ENCODE data around the gene RING1. TPM values are rescaled to one million over a fixed set of nuclear protein-coding genes. Genes with fewer than 3 reads are reported as not detected.

RING1 gene
- total and polyA plus RNA-seq, 10 of the 15 experiments (the other 5 are each of a cell fraction or from before 2014, with no cell fraction given), result 2.0 to 27.2 (median 15.8) TPM

DNA sequence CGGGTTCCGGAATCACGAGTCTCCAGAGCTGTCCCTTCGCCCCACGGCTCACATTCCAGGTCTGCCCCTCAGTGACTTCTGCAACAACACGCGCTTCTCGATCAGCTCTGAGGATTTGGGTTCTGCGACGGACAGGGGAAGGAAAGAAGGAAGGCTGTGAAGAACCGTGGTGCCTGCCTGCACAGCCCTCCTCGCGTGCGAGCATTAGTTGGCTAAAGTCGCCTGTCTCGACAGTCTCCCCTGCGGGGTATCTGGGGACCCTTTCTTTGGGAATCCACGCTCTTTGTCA, 40.3 kb downstream of the RING1 start:
- in situ Hi-C loops (cut with MboI), result loop anchor here (5.0 kb wide), 2 partner anchors 131 to 246 kb away; no protein-coding TSS in a partner anchor
- Histone ChIP-seq H2AFZ (ENCODE audit: control insufficient read depth, low read depth, low read length) (peak overlapping the region; percentile 84), H3K9ac (ENCODE audit: control insufficient read depth, insufficient read depth, low read length) (peak overlapping the region; percentile 38; the same call in 1 of the 2 replicates), H3K4me1 (ENCODE audit: control insufficient read depth, insufficient read depth, low read length) (peaks cover 10% of the 10 kb centered on the region), H3K4me2 (ENCODE audit: control insufficient read depth, insufficient read depth) (peak overlapping the region; percentile 96), H3K27me3 (replicated peaks in 1 of 2; ENCODE audit: control insufficient read depth in 2 of 2, insufficient read depth in 2 of 2, low read length in 1 of 2) (no peaks in the 10 kb centered on the region), H3K9me3 (replicated peaks; ENCODE audit: control insufficient read depth, insufficient read depth, low read length) (no peaks in the 10 kb centered on the region), H3K36me3 (ENCODE audit: control insufficient read depth in 2 of 2, insufficient read depth in 2 of 2, low read length in 1 of 2) (peaks cover 2 to 12% of the 10 kb centered on the region in 2 experiments; a peak in 2 of 4 replicates), H3K4me3 (peak overlapping the region; percentile 78), H4K20me1 (ENCODE audit: control insufficient read depth, insufficient read depth) (no peaks in the 10 kb centered on the region), H3K27ac (ENCODE audit: control insufficient read depth, insufficient read depth) (peak overlapping the region; percentile 51), H3K79me2 (ENCODE audit: control insufficient read depth, insufficient read depth, low read length) (peaks cover 13% of the 10 kb centered on the region)
- ChIA-PET POLR2A (interaction anchor here (0.7 to 5.2 kb wide), 19 partner anchors 22 to 231 kb away, joined by 3 to 40 read pairs (median 5); partner anchors contain the start of genes B3GALT4, HLA-DPA1, HLA-DPB1 and PFDN6), CTCF (interaction anchor here (0.6 to 5.5 kb wide), 56 partner anchors 9 to 523 kb away, joined by 3 to 53 read pairs (median 7); partner anchors contain the start of genes B3GALT4, HLA-DPB1, HSD17B8 and RGL2), RAD21 (ENCODE audit: unreplicated experiment) (interaction anchor here (0.8 to 3.5 kb wide), 26 partner anchors 9 to 295 kb away, joined by 3 to 25 read pairs (median 9); partner anchors contain the start of genes HLA-DMA, HLA-DPA1, HLA-DPB1 and HSD17B8), SMC1A (ENCODE audit: uncharacterized antibody, unreplicated experiment) (interaction anchor here (0.9 to 4.2 kb wide), 24 partner anchors 19 to 362 kb away, joined by 3 to 34 read pairs (median 5); partner anchors contain the start of genes HLA-DMA, HLA-DOA, RPS18 and RXRB)
- TF ChIP-seq WRNIP1 (IDR thresholded peaks at IDR 0.05; ENCODE audit: borderline replicate concordance, low read depth, low read length) (no peak), BACH1 (IDR thresholded peaks at IDR 0.05; ENCODE audit: borderline replicate concordance) (0 out of 2 replicates have a peak, but pooled peaks have one; percentile 5), JUND (IDR thresholded peaks at IDR 0.05; ENCODE audit: low read depth, low read length) (no peak), MYB (IDR thresholded peaks at IDR 0.05; ENCODE audit: borderline replicate concordance, low read depth, low read length) (no peak), IKZF1 (conservative IDR thresholded peaks at IDR 0.05) (peak; percentile 30; the same call in 1 of the 2 replicates), MXI1 (IDR thresholded peaks at IDR 0.05; ENCODE audit: low read depth, low read length) (0 out of 2 replicates have a peak, but pooled peaks have one; percentile 2), CHD4 (IDR thresholded peaks at IDR 0.05) (no peak)
- TF ChIP-seq, protein P1, sequence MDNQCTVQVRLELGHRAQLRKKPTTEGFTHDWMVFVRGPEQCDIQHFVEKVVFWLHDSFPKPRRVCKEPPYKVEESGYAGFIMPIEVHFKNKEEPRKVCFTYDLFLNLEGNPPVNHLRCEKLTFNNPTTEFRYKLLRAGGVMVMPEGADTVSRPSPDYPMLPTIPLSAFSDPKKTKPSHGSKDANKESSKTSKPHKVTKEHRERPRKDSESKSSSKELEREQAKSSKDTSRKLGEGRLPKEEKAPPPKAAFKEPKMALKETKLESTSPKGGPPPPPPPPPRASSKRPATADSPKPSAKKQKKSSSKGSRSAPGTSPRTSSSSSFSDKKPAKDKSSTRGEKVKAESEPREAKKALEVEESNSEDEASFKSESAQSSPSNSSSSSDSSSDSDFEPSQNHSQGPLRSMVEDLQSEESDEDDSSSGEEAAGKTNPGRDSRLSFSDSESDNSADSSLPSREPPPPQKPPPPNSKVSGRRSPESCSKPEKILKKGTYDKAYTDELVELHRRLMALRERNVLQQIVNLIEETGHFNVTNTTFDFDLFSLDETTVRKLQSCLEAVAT (IDR thresholded peaks at IDR 0.05), result 0 out of 2 replicates have a peak, but pooled peaks have one; percentile 10
- TF ChIP-seq, protein P2, sequence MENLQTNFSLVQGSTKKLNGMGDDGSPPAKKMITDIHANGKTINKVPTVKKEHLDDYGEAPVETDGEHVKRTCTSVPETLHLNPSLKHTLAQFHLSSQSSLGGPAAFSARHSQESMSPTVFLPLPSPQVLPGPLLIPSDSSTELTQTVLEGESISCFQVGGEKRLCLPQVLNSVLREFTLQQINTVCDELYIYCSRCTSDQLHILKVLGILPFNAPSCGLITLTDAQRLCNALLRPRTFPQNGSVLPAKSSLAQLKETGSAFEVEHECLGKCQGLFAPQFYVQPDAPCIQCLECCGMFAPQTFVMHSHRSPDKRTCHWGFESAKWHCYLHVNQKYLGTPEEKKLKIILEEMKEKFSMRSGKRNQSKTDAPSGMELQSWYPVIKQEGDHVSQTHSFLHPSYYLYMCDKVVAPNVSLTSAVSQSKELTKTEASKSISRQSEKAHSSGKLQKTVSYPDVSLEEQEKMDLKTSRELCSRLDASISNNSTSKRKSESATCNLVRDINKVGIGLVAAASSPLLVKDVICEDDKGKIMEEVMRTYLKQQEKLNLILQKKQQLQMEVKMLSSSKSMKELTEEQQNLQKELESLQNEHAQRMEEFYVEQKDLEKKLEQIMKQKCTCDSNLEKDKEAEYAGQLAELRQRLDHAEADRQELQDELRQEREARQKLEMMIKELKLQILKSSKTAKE (IDR thresholded peaks at IDR 0.05; ENCODE audit: low read depth, poor library complexity, severe bottlenecking), result peak; percentile 1
- TF ChIP-seq, protein P3, sequence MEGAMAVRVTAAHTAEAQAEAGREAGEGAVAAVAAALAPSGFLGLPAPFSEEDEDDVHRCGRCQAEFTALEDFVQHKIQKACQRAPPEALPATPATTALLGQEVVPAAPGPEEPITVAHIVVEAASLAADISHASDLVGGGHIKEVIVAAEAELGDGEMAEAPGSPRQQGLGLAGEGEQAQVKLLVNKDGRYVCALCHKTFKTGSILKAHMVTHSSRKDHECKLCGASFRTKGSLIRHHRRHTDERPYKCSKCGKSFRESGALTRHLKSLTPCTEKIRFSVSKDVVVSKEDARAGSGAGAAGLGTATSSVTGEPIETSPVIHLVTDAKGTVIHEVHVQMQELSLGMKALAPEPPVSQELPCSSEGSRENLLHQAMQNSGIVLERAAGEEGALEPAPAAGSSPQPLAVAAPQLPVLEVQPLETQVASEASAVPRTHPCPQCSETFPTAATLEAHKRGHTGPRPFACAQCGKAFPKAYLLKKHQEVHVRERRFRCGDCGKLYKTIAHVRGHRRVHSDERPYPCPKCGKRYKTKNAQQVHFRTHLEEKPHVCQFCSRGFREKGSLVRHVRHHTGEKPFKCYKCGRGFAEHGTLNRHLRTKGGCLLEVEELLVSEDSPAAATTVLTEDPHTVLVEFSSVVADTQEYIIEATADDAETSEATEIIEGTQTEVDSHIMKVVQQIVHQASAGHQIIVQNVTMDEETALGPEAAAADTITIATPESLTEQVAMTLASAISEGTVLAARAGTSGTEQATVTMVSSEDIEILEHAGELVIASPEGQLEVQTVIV (IDR thresholded peaks at IDR 0.05; ENCODE audit: borderline replicate concordance, partially characterized antibody), result no peak
- DNase-seq (ENCODE audit: low read depth, low spot score) (no peak), FAIRE-seq (no peak), ATAC-seq (peak; percentile 5)
- BruUV-seq (replicated peaks), result TSS peak; percentile 65
- intact Hi-C loops (cut with micrococcal nuclease; ENCODE audit: unreplicated experiment), result loop anchor here (1.0 to 5.0 kb wide), 4 partner anchors 43 to 246 kb away; no protein-coding TSS in a partner anchor
- WGBS (ENCODE audit: insufficient coverage, insufficient replicate concordance, low lambda C conversion rate, missing lambda C conversion rate), result 2% methylated on average over 18 of the region's 18 CpGs
